A673 (cell line): ENCODE measurements around the gene CTAGE1. TPM values are rescaled to one million over a fixed set of nuclear protein-coding genes. Genes with fewer than 3 reads are reported as not detected.

Source experiments
- BruUV-seq: library from RNA; stranded (reverse); fragments of 400-500 nt; replicated peaks from 2 replicates; lab custom pipeline; 2021; lab: Mats Ljungman, UMichigan
- CTCF ChIA-PET: fragments of 300-600 bp; sonication (Branson Sonifier 250); formaldehyde crosslinking; loops from one replicate; lab custom pipeline; 2022; ENCODE audit warnings: antibody characterized with exemption; lab: Charles Lee
- POLR2A ChIA-PET: fragments of 300-600 bp; sonication (Branson Sonifier 250); formaldehyde crosslinking; loops from one replicate; lab custom pipeline; 2022; ENCODE audit warnings: antibody characterized with exemption; ENCODE audit not compliant: low non-redundant PET; lab: Charles Lee
- DNase-seq: peaks from one replicate; pipeline ENCODE4 v3.0.0-alpha.2; 2015; ENCODE audit warnings: low spot score
- H3K27ac ChIP-seq: fragments of 200-600 bp; sonication (generic); 2 replicates; pipeline ENCODE4 v1.5.1; 2016; ENCODE audit warnings: mixed run types, low read depth, mild to moderate bottlenecking, mixed read lengths, antibody characterized with exemption, low read length; ENCODE audit not compliant: poor library complexity, severe bottlenecking
- H3K27me3 ChIP-seq: fragments of 200-600 bp; sonication (generic); replicated peaks from 2 replicates; pipeline ENCODE4 v1.6.1; 2017; ENCODE audit warnings: mixed run types, low read depth, mild to moderate bottlenecking, mixed read lengths, antibody characterized with exemption, low read length; ENCODE audit not compliant: insufficient read depth, poor library complexity
- H3K36me3 ChIP-seq: fragments of 200-600 bp; sonication (generic); 2 replicates; pipeline ENCODE4 v1.6.1; 2016; ENCODE audit warnings: mixed run types, mild to moderate bottlenecking, mixed read lengths, antibody characterized with exemption, low read length; ENCODE audit not compliant: insufficient read depth, poor library complexity, severe bottlenecking
- H3K4me1 ChIP-seq: fragments of 200-600 bp; sonication (generic); 2 replicates; pipeline ENCODE4 v1.6.1; 2017; ENCODE audit warnings: mixed run types, mild to moderate bottlenecking, mixed read lengths, antibody characterized with exemption, low read length; ENCODE audit not compliant: insufficient read depth, poor library complexity, severe bottlenecking
- H3K4me3 ChIP-seq: fragments of 200-600 bp; sonication (generic); 2 replicates; pipeline ENCODE4 v1.5.1; 2016; ENCODE audit warnings: low read depth, mixed run types, mild to moderate bottlenecking, mixed read lengths, low read length; ENCODE audit not compliant: poor library complexity, severe bottlenecking
- H3K9me3 ChIP-seq: fragments of 200-600 bp; sonication (generic); 2 replicates; pipeline ENCODE4 v1.6.1; 2016; ENCODE audit warnings: mixed run types, low read depth, mild to moderate bottlenecking, mixed read lengths, antibody characterized with exemption, low read length; ENCODE audit not compliant: poor library complexity, severe bottlenecking
- EZH2 ChIP-seq: fragments of 200-600 bp; sonication (generic); IDR thresholded peaks from 2 replicates; pipeline ENCODE4 v1.6.1; 2017; ENCODE audit warnings: borderline replicate concordance, low read depth, mild to moderate bottlenecking, mixed read lengths, antibody characterized with exemption, low read length; ENCODE audit not compliant: poor library complexity, severe bottlenecking
- intact Hi-C: fragments of 100-400 bp; cut with micrococcal nuclease; formaldehyde crosslinking; loops from one replicate; pipeline ENCODE4 v1.10.0; 2022; ENCODE audit not compliant: unreplicated experiment
- total RNA-seq: library from RNA; stranded (reverse); gene quantifications from 2 replicates; pipeline ENCODE4 v1.2.3, GENCODE V29; 2021
- TF ChIP-seq, protein P1 (sequence below): fragments of 300-800, 200-600 bp; sonication (generic); conservative IDR thresholded peaks from 2 replicates; pipeline ENCODE4 v1.5.1; 2017; ENCODE audit warnings: low read depth, mild to moderate bottlenecking, antibody characterized with exemption, low read length, moderate library complexity, mixed read lengths

Gene CTAGE1
- total RNA-seq, 1 experiment from 2014 or later = not detected

DNA sequence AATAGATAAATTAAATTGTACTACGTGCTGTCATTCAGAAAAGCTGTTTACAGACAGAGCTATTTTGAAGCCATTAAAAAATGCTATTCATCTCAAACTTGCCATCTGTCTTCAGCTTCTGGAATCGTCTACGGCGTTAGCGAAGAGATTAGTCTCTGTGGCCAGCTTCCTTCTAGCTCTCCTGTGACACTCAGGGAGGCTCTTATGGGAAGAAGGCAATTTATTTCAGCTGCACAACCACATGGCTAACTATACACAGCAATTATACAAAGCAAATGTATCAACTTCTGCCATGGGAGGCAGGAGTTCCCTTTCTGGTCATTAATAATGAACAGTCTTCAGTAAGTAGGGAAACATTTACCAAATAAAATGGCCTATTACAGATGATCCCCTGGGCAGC lies 6.3 kb downstream of the CTAGE1 start:
- BruUV-seq = no TSS peak
- ChIA-PET POLR2A (no interaction called here), CTCF (no interaction called here)
- intact Hi-C loops = no loop called here
- TF ChIP-seq, protein P1, sequence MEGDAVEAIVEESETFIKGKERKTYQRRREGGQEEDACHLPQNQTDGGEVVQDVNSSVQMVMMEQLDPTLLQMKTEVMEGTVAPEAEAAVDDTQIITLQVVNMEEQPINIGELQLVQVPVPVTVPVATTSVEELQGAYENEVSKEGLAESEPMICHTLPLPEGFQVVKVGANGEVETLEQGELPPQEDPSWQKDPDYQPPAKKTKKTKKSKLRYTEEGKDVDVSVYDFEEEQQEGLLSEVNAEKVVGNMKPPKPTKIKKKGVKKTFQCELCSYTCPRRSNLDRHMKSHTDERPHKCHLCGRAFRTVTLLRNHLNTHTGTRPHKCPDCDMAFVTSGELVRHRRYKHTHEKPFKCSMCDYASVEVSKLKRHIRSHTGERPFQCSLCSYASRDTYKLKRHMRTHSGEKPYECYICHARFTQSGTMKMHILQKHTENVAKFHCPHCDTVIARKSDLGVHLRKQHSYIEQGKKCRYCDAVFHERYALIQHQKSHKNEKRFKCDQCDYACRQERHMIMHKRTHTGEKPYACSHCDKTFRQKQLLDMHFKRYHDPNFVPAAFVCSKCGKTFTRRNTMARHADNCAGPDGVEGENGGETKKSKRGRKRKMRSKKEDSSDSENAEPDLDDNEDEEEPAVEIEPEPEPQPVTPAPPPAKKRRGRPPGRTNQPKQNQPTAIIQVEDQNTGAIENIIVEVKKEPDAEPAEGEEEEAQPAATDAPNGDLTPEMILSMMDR = no peak
- no peak for TF ChIP-seq EZH2
- H3K36me3 ChIP-seq = no peaks in the 10 kb centered on the region
- no peak overlapping the region for H3K4me3 ChIP-seq
- DNase-seq = no peak
- peaks cover 52% of the 10 kb centered on the region for H3K27me3 ChIP-seq
- H3K9me3 ChIP-seq = no peaks in the 10 kb centered on the region
- H3K4me1 ChIP-seq = no peaks in the 10 kb centered on the region
- H3K27ac ChIP-seq = no peak overlapping the region

DNA sequence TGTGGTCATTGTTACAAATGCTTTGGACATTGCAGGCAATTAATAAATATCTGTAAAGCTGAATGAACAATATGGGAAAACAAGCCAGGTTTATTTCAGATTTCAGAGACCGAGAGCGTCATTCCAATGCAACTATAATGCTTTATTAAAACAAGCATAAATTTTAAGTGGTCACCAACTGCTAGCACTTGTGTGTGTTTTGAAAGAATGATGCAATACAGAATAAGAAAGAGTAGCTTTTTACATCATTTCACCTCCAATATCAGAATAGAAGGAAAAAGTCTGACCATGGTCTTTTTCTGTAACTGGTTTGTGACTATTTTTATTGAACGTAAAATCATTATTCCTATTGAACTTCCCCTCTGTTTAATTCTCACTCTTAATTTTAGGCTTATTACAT lies 7.6 kb downstream of the CTAGE1 start:
- intact Hi-C loops = no loop called here
- Histone ChIP-seq H3K4me1 (no peaks in the 10 kb centered on the region), H3K36me3 (no peaks in the 10 kb centered on the region), H3K27me3 (peaks cover 40% of the 10 kb centered on the region), H3K9me3 (peaks cover 3% of the 10 kb centered on the region), H3K4me3 (no peak overlapping the region), H3K27ac (no peak overlapping the region)
- ChIA-PET POLR2A (no interaction called here), CTCF (no interaction called here)
- no TSS peak for BruUV-seq
- no peak for TF ChIP-seq EZH2
- TF ChIP-seq, protein P1 = no peak
- DNase-seq = no peak

DNA sequence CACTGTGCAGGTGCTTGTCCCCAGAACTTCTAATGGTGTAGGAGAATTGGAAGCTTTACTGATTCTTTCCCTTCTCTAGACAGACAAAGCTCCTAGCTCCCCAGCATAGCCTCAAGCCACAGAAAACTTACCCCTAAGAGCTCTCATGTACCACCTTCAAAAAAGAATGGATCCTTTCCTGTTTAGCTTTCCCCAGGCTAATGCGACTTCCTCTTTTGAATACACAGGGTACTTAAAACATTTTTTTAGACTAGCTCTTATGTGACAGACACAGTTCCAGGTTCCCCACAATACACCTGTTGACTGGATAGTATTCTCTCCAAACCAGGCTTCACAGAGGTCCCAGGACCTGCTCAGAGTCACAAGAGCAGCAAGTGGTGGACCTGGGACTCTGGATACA lies 8.3 kb downstream of the CTAGE1 start:
- Histone ChIP-seq H3K4me1 (no peaks in the 10 kb centered on the region), H3K4me3 (no peak overlapping the region), H3K9me3 (peaks cover 5% of the 10 kb centered on the region), H3K36me3 (no peaks in the 10 kb centered on the region), H3K27ac (no peak overlapping the region), H3K27me3 (peaks cover 36% of the 10 kb centered on the region)
- POLR2A ChIA-PET = no interaction called here
- DNase-seq = no peak
- TF ChIP-seq EZH2 = no peak
- TF ChIP-seq, protein P1 = no peak
- intact Hi-C loops = no loop called here
- CTCF ChIA-PET = no interaction called here
- no TSS peak for BruUV-seq
